ENCODE results near the gene CACNB4.

DNA sequence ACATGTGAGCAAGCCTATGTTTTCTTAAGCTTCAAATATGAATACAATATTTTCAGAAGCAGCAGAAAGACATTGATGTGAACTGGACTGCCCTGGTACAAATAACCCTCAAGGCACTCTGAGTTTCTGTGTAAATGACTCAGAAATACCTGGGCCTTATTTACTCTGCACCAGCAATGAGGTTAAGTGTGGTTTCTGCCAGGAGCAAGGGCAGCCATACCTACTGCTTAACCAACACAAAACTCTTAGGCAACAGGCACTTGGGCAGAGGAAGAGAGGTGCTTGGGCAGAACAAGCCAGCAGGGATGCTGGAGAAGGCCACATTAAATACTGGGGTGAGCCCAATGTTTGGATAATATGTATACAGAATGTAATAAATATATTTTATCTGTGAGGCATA lies 241.2 kb downstream of the CACNB4 start:
- TF ChIP-seq POLR2A (IDR thresholded peaks at IDR 0.05), result no peak
- TF ChIP-seq, protein P1, sequence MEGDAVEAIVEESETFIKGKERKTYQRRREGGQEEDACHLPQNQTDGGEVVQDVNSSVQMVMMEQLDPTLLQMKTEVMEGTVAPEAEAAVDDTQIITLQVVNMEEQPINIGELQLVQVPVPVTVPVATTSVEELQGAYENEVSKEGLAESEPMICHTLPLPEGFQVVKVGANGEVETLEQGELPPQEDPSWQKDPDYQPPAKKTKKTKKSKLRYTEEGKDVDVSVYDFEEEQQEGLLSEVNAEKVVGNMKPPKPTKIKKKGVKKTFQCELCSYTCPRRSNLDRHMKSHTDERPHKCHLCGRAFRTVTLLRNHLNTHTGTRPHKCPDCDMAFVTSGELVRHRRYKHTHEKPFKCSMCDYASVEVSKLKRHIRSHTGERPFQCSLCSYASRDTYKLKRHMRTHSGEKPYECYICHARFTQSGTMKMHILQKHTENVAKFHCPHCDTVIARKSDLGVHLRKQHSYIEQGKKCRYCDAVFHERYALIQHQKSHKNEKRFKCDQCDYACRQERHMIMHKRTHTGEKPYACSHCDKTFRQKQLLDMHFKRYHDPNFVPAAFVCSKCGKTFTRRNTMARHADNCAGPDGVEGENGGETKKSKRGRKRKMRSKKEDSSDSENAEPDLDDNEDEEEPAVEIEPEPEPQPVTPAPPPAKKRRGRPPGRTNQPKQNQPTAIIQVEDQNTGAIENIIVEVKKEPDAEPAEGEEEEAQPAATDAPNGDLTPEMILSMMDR (IDR thresholded peaks at IDR 0.05), result no peak
- no peak for TF ChIP-seq POLR2AphosphoS5 (IDR thresholded peaks at IDR 0.05)
- TF ChIP-seq EP300 (IDR thresholded peaks at IDR 0.05; ENCODE audit: low read depth), result no peak
